HG03196 (cell line): ENCODE results near the gene ZNF559.

Source experiments
- ATAC-seq: cut with Tn5 transposase; IDR thresholded peaks from one replicate; pipeline ENCODE4 v1.9.1; 2021; ENCODE audit not compliant: unreplicated experiment

ZNF559 gene

GRCh38 chr19:9353011-9353410, 29.0 kb downstream of the ZNF559 start:
- no peak for ATAC-seq

GRCh38 chr19:9354651-9355050, 30.7 kb downstream of the ZNF559 start:
- ATAC-seq, result no peak

- no peak for ATAC-seq
Observed at GRCh38 chr19:9362905-9363304, 38.9 kb downstream of the ZNF559 start, which contains the start of gene ZNF177. Gene ZNF177 (plus strand): TSS chr19:9363013. CDS start chr19:9378312, 15,299 bp downstream.

- ATAC-seq, result no peak
Observed at GRCh38 chr19:9370738-9371619, 47.0 kb downstream of the ZNF559 start.

- ATAC-seq, result no peak
Observed at GRCh38 chr19:9381361-9381785, 57.4 kb downstream of the ZNF559 start.
